ENCODE data around the gene KLHL2. TPM values are rescaled to one million over a fixed set of nuclear protein-coding genes. Genes with fewer than 3 reads are reported as not detected.

The KLHL2 gene
- total RNA-seq, 1 donor from 2014 or later = 16.0 TPM

DNA sequence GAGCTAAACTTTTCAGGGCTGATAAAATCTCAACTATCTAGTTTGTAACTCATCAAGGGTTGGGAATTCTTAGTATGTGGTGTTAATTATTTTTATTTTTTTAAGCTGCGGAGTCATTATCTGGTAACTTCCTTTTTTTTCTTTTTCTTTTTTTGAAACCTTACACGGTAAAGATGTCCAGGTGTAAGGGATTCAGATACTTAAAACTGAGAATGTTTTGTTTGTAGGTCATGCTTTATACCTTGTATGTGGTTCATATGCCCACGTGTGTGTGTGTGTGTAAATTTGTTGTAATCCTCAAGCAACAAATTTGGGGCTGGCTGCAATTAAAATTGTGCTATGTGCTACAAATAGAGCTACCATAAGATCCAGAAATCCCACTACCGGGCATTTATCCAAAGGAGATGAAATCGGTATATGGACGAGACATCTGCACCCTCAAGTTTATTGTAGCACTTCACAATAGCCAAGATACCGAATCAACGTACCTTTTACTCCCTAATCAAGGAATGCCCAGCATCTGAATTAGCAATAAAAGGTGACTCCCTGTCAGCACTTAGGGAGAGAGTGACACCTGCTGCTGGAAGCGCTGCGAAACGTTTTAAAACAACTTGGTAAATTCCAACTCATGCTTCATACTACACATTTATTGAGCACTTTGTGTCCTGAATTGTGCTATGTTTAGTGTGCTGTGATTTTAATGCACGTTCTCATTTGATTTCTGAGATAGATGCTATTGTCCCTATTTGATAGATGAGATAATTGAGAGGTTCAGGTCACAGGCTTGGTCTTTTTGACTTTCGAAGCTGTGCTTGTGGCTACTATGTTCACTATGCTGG is 136.2 kb downstream of the KLHL2 start:
- Mint-ChIP-seq H3K27me3 (ENCODE audit: low read depth) (no peaks in the 10 kb centered on the region), H3K4me1 (ENCODE audit: low read depth) (peaks cover 6% of the 10 kb centered on the region), H3K27ac (ENCODE audit: unreplicated experiment) (no peak overlapping the region), H3K36me3 (ENCODE audit: low read depth) (peaks cover 8% of the 10 kb centered on the region), H3K4me3 (ENCODE audit: unreplicated experiment) (no peak overlapping the region), H3K9me3 (ENCODE audit: low read depth) (no peaks in the 10 kb centered on the region)
- TF ChIP-seq, protein P1, sequence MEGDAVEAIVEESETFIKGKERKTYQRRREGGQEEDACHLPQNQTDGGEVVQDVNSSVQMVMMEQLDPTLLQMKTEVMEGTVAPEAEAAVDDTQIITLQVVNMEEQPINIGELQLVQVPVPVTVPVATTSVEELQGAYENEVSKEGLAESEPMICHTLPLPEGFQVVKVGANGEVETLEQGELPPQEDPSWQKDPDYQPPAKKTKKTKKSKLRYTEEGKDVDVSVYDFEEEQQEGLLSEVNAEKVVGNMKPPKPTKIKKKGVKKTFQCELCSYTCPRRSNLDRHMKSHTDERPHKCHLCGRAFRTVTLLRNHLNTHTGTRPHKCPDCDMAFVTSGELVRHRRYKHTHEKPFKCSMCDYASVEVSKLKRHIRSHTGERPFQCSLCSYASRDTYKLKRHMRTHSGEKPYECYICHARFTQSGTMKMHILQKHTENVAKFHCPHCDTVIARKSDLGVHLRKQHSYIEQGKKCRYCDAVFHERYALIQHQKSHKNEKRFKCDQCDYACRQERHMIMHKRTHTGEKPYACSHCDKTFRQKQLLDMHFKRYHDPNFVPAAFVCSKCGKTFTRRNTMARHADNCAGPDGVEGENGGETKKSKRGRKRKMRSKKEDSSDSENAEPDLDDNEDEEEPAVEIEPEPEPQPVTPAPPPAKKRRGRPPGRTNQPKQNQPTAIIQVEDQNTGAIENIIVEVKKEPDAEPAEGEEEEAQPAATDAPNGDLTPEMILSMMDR (IDR thresholded peaks at IDR 0.05) = peak; percentile 68
- no peak for DNase-seq (ENCODE audit: low spot score)

- Mint-ChIP-seq H3K36me3 (ENCODE audit: low read depth) (peaks cover 2% of the 10 kb centered on the region), H3K27ac (ENCODE audit: unreplicated experiment) (no peak overlapping the region), H3K9me3 (ENCODE audit: low read depth) (no peaks in the 10 kb centered on the region), H3K4me1 (ENCODE audit: low read depth) (peaks cover 6% of the 10 kb centered on the region), H3K4me3 (ENCODE audit: unreplicated experiment) (no peak overlapping the region), H3K27me3 (ENCODE audit: low read depth) (no peaks in the 10 kb centered on the region)
- TF ChIP-seq, protein P1 (IDR thresholded peaks at IDR 0.05) = peak; percentile 70
- DNase-seq (ENCODE audit: low spot score) = no peak
These were observed 138.5 kb downstream of the KLHL2 start for GRCh38 chr4:165345666-165346417.

GRCh38 chr4:165347647-165348569 is 140.5 kb downstream of the KLHL2 start:
- TF ChIP-seq, protein P1 (IDR thresholded peaks at IDR 0.05) = no peak
- no peaks in the 10 kb centered on the region for H3K9me3 Mint-ChIP-seq (ENCODE audit: low read depth)

GRCh38 chr4:165351359-165352130 is 144.2 kb downstream of the KLHL2 start:
- no peak for DNase-seq (ENCODE audit: low spot score)
- TF ChIP-seq, protein P1 (IDR thresholded peaks at IDR 0.05) = no peak
- Mint-ChIP-seq H3K4me3 (ENCODE audit: unreplicated experiment) (no peak overlapping the region), H3K4me1 (ENCODE audit: low read depth) (peaks cover 9% of the 10 kb centered on the region), H3K27ac (ENCODE audit: unreplicated experiment) (no peak overlapping the region), H3K9me3 (ENCODE audit: low read depth) (no peaks in the 10 kb centered on the region), H3K27me3 (ENCODE audit: low read depth) (no peaks in the 10 kb centered on the region), H3K36me3 (ENCODE audit: low read depth) (no peaks in the 10 kb centered on the region)

More at GRCh38 chr4:165347647-165348569, 140.5 kb downstream of the KLHL2 start:
- Mint-ChIP-seq H3K27ac (ENCODE audit: unreplicated experiment) (no peak overlapping the region), H3K27me3 (ENCODE audit: low read depth) (no peaks in the 10 kb centered on the region), H3K4me1 (ENCODE audit: low read depth) (peaks cover 11% of the 10 kb centered on the region), H3K36me3 (ENCODE audit: low read depth) (no peaks in the 10 kb centered on the region), H3K4me3 (ENCODE audit: unreplicated experiment) (no peak overlapping the region)
- no peak for DNase-seq (ENCODE audit: low spot score)

Measured in chondrocyte (in vitro differentiated cells).